Neural progenitor cell (in vitro differentiated cells): Measurements from ENCODE around the gene NTN4.

Experiments used
- EZH2 ChIP-seq: fragments of 200-600 bp; sonication (generic); IDR thresholded peaks from 2 replicates; pipeline ENCODE4 v1.6.1; 2017; ENCODE audit warnings: antibody characterized with exemption, mild to moderate bottlenecking, moderate library complexity
- EZH2phosphoT487 ChIP-seq: fragments of 200-600 bp; sonication (generic); IDR thresholded peaks from 2 replicates; pipeline ENCODE4 v1.6.1; 2017; ENCODE audit warnings: antibody characterized with exemption

GRCh38 chr12:95718772-95719171 lies 71.8 kb downstream of the NTN4 start:
- no peak for TF ChIP-seq EZH2
- TF ChIP-seq EZH2phosphoT487: no peak
